ENCODE measurements around the gene LSP1. TPM values are rescaled to one million over a fixed set of nuclear protein-coding genes. Genes with fewer than 3 reads are reported as not detected.

The LSP1 gene
- total RNA-seq, 2 experiments from 2014 or later = 42.4 to 42.9 TPM

GRCh38 chr11:1826552-1827094 lies 26.3 kb upstream of the LSP1 start:
- Mint-ChIP-seq H3K27ac (no peak overlapping the region), H3K4me3 (no peak overlapping the region), H3K9me3 (no peaks in the 10 kb centered on the region), H3K4me1 (ENCODE audit: low read depth) (no peaks in the 10 kb centered on the region), H3K36me3 (ENCODE audit: low read depth) (no peaks in the 10 kb centered on the region), H3K27me3 (ENCODE audit: low read depth) (peaks cover 2% of the 10 kb centered on the region)
- intact Hi-C loops (cut with micrococcal nuclease) = no loop called here
- CTCF ChIA-PET = interaction anchor here (2.6 to 3.2 kb wide), 2 partner anchors 133 to 175 kb away, joined by 7 to 16 read pairs; no protein-coding TSS in a partner anchor
- no peak for DNase-seq

DNA sequence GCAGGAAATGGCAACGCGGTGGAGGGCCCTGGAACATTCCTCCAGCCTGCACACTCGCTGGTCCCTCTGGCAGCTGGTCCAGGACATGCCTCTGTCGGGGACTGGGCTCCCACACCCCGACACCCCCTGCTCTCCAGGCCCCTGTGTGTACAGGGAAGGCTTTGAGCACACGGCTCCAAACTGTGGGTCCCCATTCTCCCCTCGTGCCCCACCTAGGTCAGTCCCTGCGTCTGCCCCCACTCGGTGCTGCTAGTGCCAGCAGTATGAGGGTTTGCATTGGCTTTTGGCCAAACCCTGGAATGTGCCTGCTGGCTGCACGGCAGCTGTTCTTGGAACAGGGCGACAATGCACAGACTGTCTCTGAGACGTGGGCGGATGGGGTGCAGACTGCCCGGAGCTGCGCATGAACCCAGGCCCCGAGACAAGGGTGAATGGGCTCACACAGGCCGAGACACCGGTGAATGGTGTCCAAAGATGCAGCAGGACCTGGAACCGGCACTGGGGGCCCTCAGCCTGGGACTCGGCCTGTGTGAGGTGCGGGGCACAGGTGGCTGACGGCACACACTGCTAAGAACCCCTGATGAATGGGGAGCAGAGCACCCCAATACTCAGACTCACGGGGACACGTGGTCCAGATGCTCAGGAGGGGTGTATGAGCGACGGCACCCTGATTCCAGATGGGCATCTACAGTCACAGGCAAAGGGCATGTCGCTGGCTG lies 25.6 kb upstream of the LSP1 start:
- CTCF ChIA-PET = interaction anchor here (3.2 kb wide), 1 partner anchor 134 kb away, joined by 16 read pairs; no protein-coding TSS in a partner anchor
- H3K27ac Mint-ChIP-seq = no peak overlapping the region
- H3K36me3 Mint-ChIP-seq (ENCODE audit: low read depth) = no peaks in the 10 kb centered on the region
- intact Hi-C loops (cut with micrococcal nuclease) = no loop called here
- peaks cover 2% of the 10 kb centered on the region for H3K27me3 Mint-ChIP-seq (ENCODE audit: low read depth)
- DNase-seq = no peak
- no peaks in the 10 kb centered on the region for H3K4me1 Mint-ChIP-seq (ENCODE audit: low read depth)
- H3K9me3 Mint-ChIP-seq = no peaks in the 10 kb centered on the region
- H3K4me3 Mint-ChIP-seq = no peak overlapping the region

- Mint-ChIP-seq H3K27ac (no peak overlapping the region), H3K4me3 (no peak overlapping the region), H3K4me1 (ENCODE audit: low read depth) (no peaks in the 10 kb centered on the region), H3K36me3 (ENCODE audit: low read depth) (no peaks in the 10 kb centered on the region), H3K27me3 (ENCODE audit: low read depth) (peaks cover 2% of the 10 kb centered on the region), H3K9me3 (no peaks in the 10 kb centered on the region)
- CTCF ChIA-PET = interaction anchor here (3.2 kb wide), 1 partner anchor 134 kb away, joined by 16 read pairs; no protein-coding TSS in a partner anchor
- no peak for DNase-seq
- intact Hi-C loops (cut with micrococcal nuclease) = no loop called here
These were observed 25.0 kb upstream of the LSP1 start for GRCh38 chr11:1827931-1828330.

DNA sequence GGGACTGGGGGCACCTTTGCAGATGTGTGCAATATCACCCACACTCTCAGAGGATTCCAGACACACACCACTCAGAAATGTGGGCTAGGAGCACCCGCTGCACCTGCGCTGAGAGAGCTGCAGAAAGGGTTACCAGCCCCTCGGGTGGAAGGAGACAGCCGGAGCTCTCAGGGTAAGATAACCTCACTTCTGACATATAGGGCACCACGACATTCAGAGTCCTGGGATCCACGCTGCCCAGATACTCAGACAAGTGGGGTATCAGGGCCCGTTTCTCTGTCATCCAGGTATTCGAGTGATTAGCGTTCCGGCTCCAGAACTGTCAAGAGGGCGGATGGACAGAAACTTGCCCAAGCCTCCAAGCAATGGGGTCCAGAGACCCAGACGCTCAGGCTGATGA lies 24.3 kb upstream of the LSP1 start:
- intact Hi-C loops (cut with micrococcal nuclease) = no loop called here
- no peak overlapping the region for H3K27ac Mint-ChIP-seq
- peaks cover 2% of the 10 kb centered on the region for H3K27me3 Mint-ChIP-seq (ENCODE audit: low read depth)
- H3K4me3 Mint-ChIP-seq = no peak overlapping the region
- CTCF ChIA-PET = interaction anchor here (3.2 to 6.8 kb wide), 2 partner anchors 135 to 176 kb away, joined by 16 to 53 read pairs; no protein-coding TSS in a partner anchor
- H3K9me3 Mint-ChIP-seq = no peaks in the 10 kb centered on the region
- no peak for DNase-seq
- no peaks in the 10 kb centered on the region for H3K36me3 Mint-ChIP-seq (ENCODE audit: low read depth)
- H3K4me1 Mint-ChIP-seq (ENCODE audit: low read depth) = no peaks in the 10 kb centered on the region

DNA sequence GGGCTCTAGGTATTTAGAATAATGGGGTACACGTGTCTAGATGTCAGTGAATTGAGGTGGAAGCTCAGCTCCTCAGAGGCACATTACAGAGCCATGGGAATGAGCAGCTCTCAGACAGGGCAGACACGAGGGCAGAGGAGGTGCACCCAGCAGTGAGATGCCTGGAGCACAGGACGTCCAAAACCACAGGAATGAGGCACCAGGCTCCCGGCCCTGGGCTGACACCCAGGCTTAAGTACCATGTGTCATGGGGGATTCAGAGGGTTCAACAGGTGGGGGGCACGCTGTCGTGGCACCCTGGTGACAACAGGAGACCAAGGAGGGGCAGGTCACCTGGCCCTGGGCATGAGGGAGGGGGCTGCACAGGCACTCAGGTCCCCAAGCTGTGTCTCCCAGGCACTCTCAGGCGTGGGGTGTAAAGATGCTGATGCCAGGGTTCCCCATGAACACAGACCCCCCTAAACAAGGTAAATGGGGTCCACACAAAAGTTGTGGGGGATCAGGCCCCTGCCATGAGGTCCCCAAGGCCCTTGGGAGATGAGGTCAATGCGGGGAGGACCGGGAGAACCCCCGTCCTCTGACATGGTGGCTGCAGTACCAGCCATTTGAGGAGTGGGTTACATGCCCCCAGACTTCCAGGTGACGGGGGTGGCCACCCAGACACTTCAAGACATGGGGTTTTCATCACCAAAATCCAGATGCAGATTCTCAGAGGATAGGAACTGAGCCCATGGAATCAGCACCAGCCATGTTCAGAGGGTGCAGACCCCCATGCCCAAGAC lies 23.7 kb upstream of the LSP1 start:
- Mint-ChIP-seq H3K27ac (no peak overlapping the region), H3K9me3 (no peaks in the 10 kb centered on the region)

GRCh38 chr11:1830004-1830321 lies 22.9 kb upstream of the LSP1 start:
- CTCF ChIA-PET = interaction anchor here (0.6 to 7.8 kb wide), 8 partner anchors 21 to 322 kb away, joined by 3 to 232 read pairs (median 4); no protein-coding TSS in a partner anchor
- intact Hi-C loops (cut with micrococcal nuclease) = loop anchor here (5.0 to 10.0 kb wide), 2 partner anchors 55 to 73 kb away; no protein-coding TSS in a partner anchor
- Mint-ChIP-seq H3K27me3 (ENCODE audit: low read depth) (peaks cover 2% of the 10 kb centered on the region), H3K36me3 (ENCODE audit: low read depth) (no peaks in the 10 kb centered on the region), H3K9me3 (no peaks in the 10 kb centered on the region), H3K4me1 (ENCODE audit: low read depth) (no peaks in the 10 kb centered on the region), H3K27ac (no peak overlapping the region), H3K4me3 (no peak overlapping the region)
- DNase-seq = no peak

More for the DNA sequence above, 23.7 kb upstream of the LSP1 start:
- Mint-ChIP-seq H3K4me3 (no peak overlapping the region), H3K36me3 (ENCODE audit: low read depth) (no peaks in the 10 kb centered on the region), H3K27me3 (ENCODE audit: low read depth) (peaks cover 2% of the 10 kb centered on the region), H3K4me1 (ENCODE audit: low read depth) (no peaks in the 10 kb centered on the region)
- CTCF ChIA-PET = interaction anchor here (1.0 to 7.8 kb wide), 6 partner anchors 122 to 322 kb away, joined by 3 to 232 read pairs (median 12); no protein-coding TSS in a partner anchor
- no peak for DNase-seq
- intact Hi-C loops (cut with micrococcal nuclease) = no loop called here

GRCh38 chr11:1830322-1831223 lies 22.3 kb upstream of the LSP1 start:
- DNase-seq = no peak
- CTCF ChIA-PET = interaction anchor here (0.6 to 7.8 kb wide), 11 partner anchors 19 to 321 kb away, joined by 3 to 232 read pairs (median 3); partner anchors contain the start of gene LSP1
- intact Hi-C loops (cut with micrococcal nuclease) = loop anchor here (5.0 to 10.0 kb wide), 2 partner anchors 54 to 73 kb away; no protein-coding TSS in a partner anchor

GRCh38 chr11:1831338-1832210 lies 21.3 kb upstream of the LSP1 start:
- no peak overlapping the region for H3K4me3 Mint-ChIP-seq
- intact Hi-C loops (cut with micrococcal nuclease) = loop anchor here (1.0 to 10.0 kb wide), 4 partner anchors 53 to 178 kb away; no protein-coding TSS in a partner anchor
- DNase-seq = no peak
- H3K4me1 Mint-ChIP-seq (ENCODE audit: low read depth) = no peaks in the 10 kb centered on the region
- H3K27me3 Mint-ChIP-seq (ENCODE audit: low read depth) = peaks cover 2% of the 10 kb centered on the region
- no peak overlapping the region for H3K27ac Mint-ChIP-seq
- no peaks in the 10 kb centered on the region for H3K36me3 Mint-ChIP-seq (ENCODE audit: low read depth)
- H3K9me3 Mint-ChIP-seq = no peaks in the 10 kb centered on the region
- CTCF ChIA-PET = interaction anchor here (0.7 to 7.8 kb wide), 18 partner anchors 18 to 322 kb away, joined by 3 to 232 read pairs (median 6); partner anchors contain the start of genes KRTAP5-6, LSP1 and TNNT3

More at GRCh38 chr11:1830322-1831223, 22.3 kb upstream of the LSP1 start:
- Mint-ChIP-seq H3K27ac (no peak overlapping the region), H3K27me3 (ENCODE audit: low read depth) (peaks cover 2% of the 10 kb centered on the region), H3K4me3 (no peak overlapping the region), H3K4me1 (ENCODE audit: low read depth) (no peaks in the 10 kb centered on the region), H3K36me3 (ENCODE audit: low read depth) (no peaks in the 10 kb centered on the region), H3K9me3 (no peaks in the 10 kb centered on the region)

DNA sequence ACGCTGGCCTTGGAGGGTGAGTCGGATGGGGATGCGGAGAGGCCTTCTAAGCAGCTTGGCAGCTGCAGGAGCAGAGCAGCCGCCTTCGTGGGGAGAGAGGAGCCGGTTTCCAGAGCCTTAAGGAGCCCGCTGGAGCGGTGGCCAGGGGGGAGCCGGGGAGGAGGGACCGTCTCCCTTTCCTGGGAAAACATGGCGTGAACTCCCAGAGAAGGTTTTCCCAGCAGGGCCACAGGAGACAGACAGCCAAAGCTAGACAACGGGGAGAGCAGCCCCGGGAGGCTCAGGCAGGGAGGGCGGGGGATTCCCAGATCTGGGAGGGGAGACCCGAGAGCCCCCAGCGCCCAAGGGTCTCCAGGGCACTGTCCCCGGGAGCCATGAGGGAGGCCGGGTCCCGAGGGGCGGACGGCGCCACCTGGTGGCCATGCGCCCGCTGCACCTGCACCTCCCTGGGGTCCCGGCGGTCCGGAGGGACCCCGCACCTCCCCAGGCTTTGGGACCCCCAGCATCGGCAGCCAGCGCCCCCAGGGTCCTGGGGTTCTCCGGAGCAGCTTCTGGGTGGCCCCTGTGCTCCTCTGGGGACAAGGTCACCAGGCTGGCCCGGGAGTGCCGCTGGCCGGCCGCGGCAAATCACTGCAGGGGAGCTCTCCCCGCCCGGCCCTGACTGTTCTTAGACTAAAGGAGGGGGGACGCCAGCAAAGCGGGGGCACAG lies 20.5 kb upstream of the LSP1 start:
- H3K4me1 Mint-ChIP-seq (ENCODE audit: low read depth) = no peaks in the 10 kb centered on the region
- H3K36me3 Mint-ChIP-seq (ENCODE audit: low read depth) = no peaks in the 10 kb centered on the region
- no peak overlapping the region for H3K4me3 Mint-ChIP-seq
- CTCF ChIA-PET = interaction anchor here (0.5 to 7.8 kb wide), 38 partner anchors 10 to 324 kb away, joined by 3 to 232 read pairs (median 5); partner anchors contain the start of genes DUSP8, KRTAP5-6, LSP1 and TNNT3
- H3K9me3 Mint-ChIP-seq = no peaks in the 10 kb centered on the region
- intact Hi-C loops (cut with micrococcal nuclease) = loop anchor here (1.0 to 10.0 kb wide), 4 partner anchors 52 to 179 kb away; no protein-coding TSS in a partner anchor
- peaks cover 2% of the 10 kb centered on the region for H3K27me3 Mint-ChIP-seq (ENCODE audit: low read depth)
- DNase-seq = peak; percentile 64
- no peak overlapping the region for H3K27ac Mint-ChIP-seq

DNA sequence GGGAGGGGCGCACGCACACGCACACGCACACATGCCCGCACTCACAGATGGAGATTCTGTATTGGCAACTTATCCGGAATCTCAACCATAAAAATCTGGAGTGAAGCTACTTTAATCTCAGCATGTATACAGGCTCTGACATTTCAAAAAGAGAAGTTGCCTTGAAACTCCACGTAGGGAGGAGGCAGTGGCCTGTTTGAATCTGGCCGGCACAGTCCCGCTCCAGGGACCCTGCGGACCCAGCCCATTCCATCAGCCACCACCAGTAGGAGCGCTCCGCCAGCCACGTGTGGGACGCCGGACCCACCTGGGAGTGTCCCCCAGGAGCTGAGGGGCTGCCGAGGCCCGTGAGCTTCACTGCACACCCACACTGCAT lies 20.0 kb upstream of the LSP1 start:
- no peak for DNase-seq
- no peaks in the 10 kb centered on the region for H3K36me3 Mint-ChIP-seq (ENCODE audit: low read depth)
- intact Hi-C loops (cut with micrococcal nuclease) = loop anchor here (1.0 to 10.0 kb wide), 4 partner anchors 52 to 180 kb away; no protein-coding TSS in a partner anchor

More for the DNA sequence above, 20.0 kb upstream of the LSP1 start:
- no peak overlapping the region for H3K4me3 Mint-ChIP-seq
- CTCF ChIA-PET = interaction anchor here (0.5 to 7.8 kb wide), 39 partner anchors 10 to 324 kb away, joined by 3 to 232 read pairs (median 5); partner anchors contain the start of genes DUSP8, KRTAP5-6, LSP1 and TNNT3
- H3K27me3 Mint-ChIP-seq (ENCODE audit: low read depth) = peaks cover 2% of the 10 kb centered on the region
- no peaks in the 10 kb centered on the region for H3K4me1 Mint-ChIP-seq (ENCODE audit: low read depth)
- H3K27ac Mint-ChIP-seq = no peak overlapping the region
- no peaks in the 10 kb centered on the region for H3K9me3 Mint-ChIP-seq

All from activated naive CD4-positive, alpha-beta T cell treated with anti-CD3 and anti-CD28 coated beads for 36 hours (primary cell).